Nephron progenitor cell (in vitro differentiated cells): ENCODE results near the gene FRAT2.
A peak's percentile ranks its signal among the peaks of the same experiment; 100 is the strongest.

Source experiments
- DNase-seq: peaks from one replicate; pipeline ENCODE4 v3.0.0; 2021
- H3K27ac Mint-ChIP-seq: 2 replicates; pipeline ENCODE4 v1.8.0; 2021; ENCODE audit warnings: mild to moderate bottlenecking, moderate library complexity, mixed read lengths
- H3K27me3 Mint-ChIP-seq: 2 replicates; pipeline ENCODE4 v1.8.0; 2021; ENCODE audit warnings: mild to moderate bottlenecking, low read depth, mixed read lengths; ENCODE audit not compliant: poor library complexity
- H3K36me3 Mint-ChIP-seq: 2 replicates; pipeline ENCODE4 v1.8.0; 2021; ENCODE audit warnings: low read depth, mixed read lengths
- H3K4me1 Mint-ChIP-seq: 2 replicates; pipeline ENCODE4 v1.8.0; 2021; ENCODE audit warnings: mixed read lengths
- H3K4me3 Mint-ChIP-seq: 2 replicates; pipeline ENCODE4 v1.8.0; 2021; ENCODE audit warnings: mild to moderate bottlenecking, moderate library complexity, mixed read lengths
- H3K9me3 Mint-ChIP-seq: 2 replicates; pipeline ENCODE4 v1.8.0; 2021; ENCODE audit warnings: mild to moderate bottlenecking, moderate library complexity, mixed read lengths
- TF ChIP-seq, protein P1 (sequence below): fragments of 200-600 bp; sonication (generic); IDR thresholded peaks from 2 replicates; pipeline ENCODE4 v1.5.0; 2021; ENCODE audit warnings: antibody characterized with exemption

The FRAT2 gene

DNA sequence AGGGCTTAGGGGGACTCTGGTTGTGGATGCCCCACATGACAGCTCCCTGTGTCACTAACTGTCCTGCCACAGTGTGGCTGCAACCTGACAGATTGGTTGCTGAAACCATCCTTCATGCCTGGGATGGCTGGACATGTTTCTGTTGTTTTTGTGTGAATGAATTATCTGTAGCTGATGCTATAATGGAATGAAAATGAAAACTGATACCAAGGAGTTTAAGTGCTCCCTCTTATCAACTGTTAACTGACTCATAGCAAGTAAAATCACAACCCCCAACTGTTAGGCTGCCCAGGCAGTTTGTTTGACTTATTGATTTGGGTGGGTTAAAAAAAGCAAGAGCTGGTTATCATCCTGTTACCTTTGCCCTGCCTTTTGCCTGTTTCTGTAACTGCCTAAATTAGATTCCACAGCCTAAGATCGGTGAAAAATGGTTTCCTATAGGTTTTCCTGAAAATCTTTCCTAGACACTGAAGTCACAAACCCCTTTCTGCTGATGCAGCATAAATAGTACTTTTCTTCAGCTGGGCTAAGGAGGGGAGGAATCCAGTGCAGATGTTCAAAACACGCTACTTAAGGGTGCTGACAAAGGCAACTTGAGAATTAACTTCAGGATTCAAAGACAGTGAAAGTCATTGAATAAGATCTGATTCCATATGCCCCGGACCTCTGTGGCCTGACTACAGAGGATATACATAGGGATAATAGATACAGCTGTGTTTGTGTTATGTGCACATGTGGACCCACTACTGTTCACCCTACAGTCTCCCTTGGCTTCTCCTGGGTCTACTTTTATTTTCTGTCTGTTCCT is 5.7 kb downstream of the FRAT2 start:
- H3K4me1 Mint-ChIP-seq: peaks cover 47% of the 10 kb centered on the region

DNA sequence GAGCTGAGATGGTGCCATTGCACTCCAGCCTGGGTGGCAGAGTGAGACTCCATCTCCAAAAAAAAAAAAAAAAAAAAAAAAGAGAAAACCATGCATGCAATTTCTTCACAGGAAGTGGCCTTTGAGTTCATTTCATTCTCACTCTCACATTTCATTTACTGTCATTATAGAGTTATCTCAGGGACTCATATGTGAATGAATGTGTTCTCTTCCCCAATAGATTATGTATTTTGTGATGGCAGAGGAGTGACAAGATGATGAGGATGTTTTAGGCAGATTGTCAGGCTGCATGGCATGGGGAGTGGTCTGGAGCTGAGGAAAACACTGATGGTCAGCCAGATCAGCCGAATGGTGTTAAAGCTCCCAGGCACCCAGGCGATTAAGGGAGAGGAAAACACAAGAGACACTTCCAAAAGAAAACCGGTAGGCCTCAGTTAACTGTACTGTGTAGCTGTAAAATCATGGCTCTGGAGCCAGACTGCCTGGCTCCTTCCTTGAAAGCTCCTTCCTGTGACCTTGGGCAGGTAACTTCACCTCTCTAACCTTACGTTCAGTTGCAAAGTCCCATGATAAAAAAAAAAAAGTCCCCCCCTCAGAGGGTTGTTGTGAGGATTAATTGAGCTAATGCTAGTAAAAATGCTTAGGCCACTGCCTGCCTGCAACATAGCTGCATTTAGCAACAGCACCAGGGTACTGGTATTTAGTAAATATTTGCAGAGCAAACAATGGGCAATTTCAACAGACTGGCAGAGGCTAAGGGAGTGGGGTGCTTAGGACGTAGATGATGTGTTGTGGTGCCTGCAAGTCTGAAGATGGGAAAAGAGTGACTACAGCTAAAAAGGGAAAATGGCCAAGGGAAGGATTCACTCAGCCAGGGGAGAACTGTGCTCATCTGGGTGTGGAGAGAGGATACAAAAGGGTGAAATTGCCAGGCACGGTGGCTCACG is 6.9 kb downstream of the FRAT2 start:
- Mint-ChIP-seq H3K27me3 (peaks cover 40% of the 10 kb centered on the region), H3K36me3 (peaks cover 25% of the 10 kb centered on the region), H3K4me3 (no peak overlapping the region), H3K4me1 (peaks cover 36% of the 10 kb centered on the region), H3K9me3 (no peaks in the 10 kb centered on the region), H3K27ac (peak overlapping the region; percentile 92)
- TF ChIP-seq, protein P1, sequence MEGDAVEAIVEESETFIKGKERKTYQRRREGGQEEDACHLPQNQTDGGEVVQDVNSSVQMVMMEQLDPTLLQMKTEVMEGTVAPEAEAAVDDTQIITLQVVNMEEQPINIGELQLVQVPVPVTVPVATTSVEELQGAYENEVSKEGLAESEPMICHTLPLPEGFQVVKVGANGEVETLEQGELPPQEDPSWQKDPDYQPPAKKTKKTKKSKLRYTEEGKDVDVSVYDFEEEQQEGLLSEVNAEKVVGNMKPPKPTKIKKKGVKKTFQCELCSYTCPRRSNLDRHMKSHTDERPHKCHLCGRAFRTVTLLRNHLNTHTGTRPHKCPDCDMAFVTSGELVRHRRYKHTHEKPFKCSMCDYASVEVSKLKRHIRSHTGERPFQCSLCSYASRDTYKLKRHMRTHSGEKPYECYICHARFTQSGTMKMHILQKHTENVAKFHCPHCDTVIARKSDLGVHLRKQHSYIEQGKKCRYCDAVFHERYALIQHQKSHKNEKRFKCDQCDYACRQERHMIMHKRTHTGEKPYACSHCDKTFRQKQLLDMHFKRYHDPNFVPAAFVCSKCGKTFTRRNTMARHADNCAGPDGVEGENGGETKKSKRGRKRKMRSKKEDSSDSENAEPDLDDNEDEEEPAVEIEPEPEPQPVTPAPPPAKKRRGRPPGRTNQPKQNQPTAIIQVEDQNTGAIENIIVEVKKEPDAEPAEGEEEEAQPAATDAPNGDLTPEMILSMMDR: no peak
- DNase-seq: no peak

More for the DNA sequence above, 5.7 kb downstream of the FRAT2 start:
- Mint-ChIP-seq H3K27ac (no peak overlapping the region), H3K4me3 (no peak overlapping the region), H3K9me3 (no peaks in the 10 kb centered on the region), H3K36me3 (peaks cover 25% of the 10 kb centered on the region), H3K27me3 (peaks cover 41% of the 10 kb centered on the region)
- no peak for DNase-seq
- TF ChIP-seq, protein P1: no peak

DNA sequence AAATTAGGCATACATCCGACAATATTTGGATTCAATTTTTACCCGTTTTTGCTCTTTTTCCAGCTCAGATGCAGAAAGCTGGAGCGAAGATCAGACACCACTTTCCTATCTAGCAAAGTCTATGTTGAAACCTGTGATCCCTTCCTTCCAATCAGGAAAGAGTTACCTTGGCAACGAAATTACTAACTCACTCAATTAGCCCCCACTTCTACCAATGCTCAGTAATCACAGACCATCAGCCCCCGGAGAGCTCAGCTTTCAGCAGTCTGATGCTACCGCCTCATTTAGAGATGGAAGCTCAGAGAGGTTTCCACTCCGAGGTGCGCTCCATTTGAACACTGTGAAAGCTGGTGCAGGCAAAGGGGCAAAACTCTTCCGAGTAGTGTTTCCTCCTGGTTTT is 8.8 kb downstream of the FRAT2 start:
- H3K27me3 Mint-ChIP-seq: peaks cover 44% of the 10 kb centered on the region

DNA sequence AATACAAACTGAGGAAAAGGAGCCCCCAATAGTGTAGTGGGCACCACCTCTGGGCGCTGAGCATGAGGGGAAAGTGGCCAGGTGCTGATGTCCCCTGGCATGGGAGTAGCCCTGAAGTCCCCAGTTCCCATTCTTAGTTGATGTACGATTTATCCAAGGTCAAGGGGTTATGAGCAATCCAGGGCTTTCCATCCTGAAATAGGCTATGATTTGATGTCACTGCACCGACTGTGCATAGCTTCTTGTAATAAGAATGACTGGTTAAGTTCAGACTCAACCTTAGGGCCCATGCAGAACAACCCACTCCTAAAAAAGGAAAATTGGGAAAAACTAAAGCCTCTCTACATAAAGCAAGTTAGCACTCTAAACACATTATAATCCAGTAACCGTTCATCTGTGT is 11.0 kb downstream of the FRAT2 start:
- H3K27ac Mint-ChIP-seq: no peak overlapping the region
- H3K9me3 Mint-ChIP-seq: no peaks in the 10 kb centered on the region
- TF ChIP-seq, protein P1: no peak
- no peak overlapping the region for H3K4me3 Mint-ChIP-seq
- peaks cover 47% of the 10 kb centered on the region for H3K4me1 Mint-ChIP-seq
- DNase-seq: no peak
- H3K27me3 Mint-ChIP-seq: peaks cover 54% of the 10 kb centered on the region
- H3K36me3 Mint-ChIP-seq: peaks cover 5% of the 10 kb centered on the region

More for the DNA sequence above, 8.8 kb downstream of the FRAT2 start:
- TF ChIP-seq, protein P1: no peak
- H3K27ac Mint-ChIP-seq: no peak overlapping the region
- peaks cover 21% of the 10 kb centered on the region for H3K36me3 Mint-ChIP-seq
- no peaks in the 10 kb centered on the region for H3K9me3 Mint-ChIP-seq
- H3K4me3 Mint-ChIP-seq: no peak overlapping the region
- DNase-seq: no peak
- H3K4me1 Mint-ChIP-seq: peaks cover 34% of the 10 kb centered on the region

DNA sequence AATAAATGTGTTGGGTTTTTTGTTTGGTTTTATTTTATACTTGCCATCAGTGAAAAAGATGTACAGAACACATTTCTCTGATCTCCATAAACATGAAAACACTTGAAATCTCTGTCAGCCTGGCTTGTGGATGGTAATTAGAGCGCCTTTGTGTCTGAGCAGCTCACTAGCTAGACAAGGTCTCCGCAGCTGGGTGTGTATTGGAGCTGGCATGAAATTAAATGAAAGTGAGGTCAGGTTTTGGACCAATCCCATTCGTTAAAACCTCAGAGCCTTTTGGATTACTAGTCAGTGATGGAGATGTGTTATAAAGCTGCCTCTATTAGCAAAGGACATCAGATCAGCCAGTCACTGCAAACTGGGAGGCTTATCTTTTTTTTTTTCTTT is 12.7 kb downstream of the FRAT2 start:
- H3K27ac Mint-ChIP-seq: no peak overlapping the region
- TF ChIP-seq, protein P1: no peak
- no peak for DNase-seq
- peaks cover 38% of the 10 kb centered on the region for H3K4me1 Mint-ChIP-seq
- H3K4me3 Mint-ChIP-seq: peak overlapping the region; percentile 82
- no peaks in the 10 kb centered on the region for H3K36me3 Mint-ChIP-seq
- no peaks in the 10 kb centered on the region for H3K9me3 Mint-ChIP-seq
- H3K27me3 Mint-ChIP-seq: peaks cover 62% of the 10 kb centered on the region
